ENCODE data around the gene POLR3B. TPM values are rescaled to one million over a fixed set of nuclear protein-coding genes. Genes with fewer than 3 reads are reported as not detected.
"Not testable (repeated sequence)": the region's sequence is repeated elsewhere in the genome, so short reads cannot be mapped to it uniquely, and the experiment has no call there.

The POLR3B gene
- total and polyA plus RNA-seq, 9 of the 15 experiments (the other 6 are each of a cell fraction or from before 2014, with no cell fraction given): 7.6 to 17.9 (median 14.4) TPM

DNA sequence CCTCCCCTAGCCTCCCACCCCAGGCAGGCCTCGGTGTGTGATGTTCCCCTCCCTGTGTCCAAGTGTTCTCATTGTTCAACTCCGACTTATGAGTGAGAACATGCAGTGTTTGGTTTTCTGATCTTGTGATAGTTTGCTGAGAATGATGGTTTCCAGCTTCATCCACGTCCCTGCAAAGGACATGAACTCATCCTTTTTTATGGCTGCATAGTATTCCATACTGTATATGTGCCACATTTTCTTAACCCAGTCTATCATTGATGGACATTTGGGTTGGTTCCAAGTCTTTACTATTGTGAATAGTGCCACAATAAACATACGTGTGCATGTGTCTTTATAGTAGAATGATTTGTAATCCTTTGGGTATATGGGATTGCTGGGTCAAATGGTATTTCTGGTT is 108.1 kb downstream of the POLR3B start:
- H2AFZ ChIP-seq (ENCODE audit: low read depth, low read length); H3K4me2 ChIP-seq (ENCODE audit: insufficient read depth, low read length); H3K27me3 ChIP-seq (ENCODE audit: control insufficient read depth in 2 of 2, insufficient read depth in 2 of 2, low read length in 2 of 2); H3K9me1 ChIP-seq (ENCODE audit: control insufficient read depth, insufficient read depth, low read length); H3K4me1 ChIP-seq (replicated peaks in 1 of 2; ENCODE audit: control insufficient read depth in 2 of 2, insufficient read depth in 2 of 2, low read length in 2 of 2); H3K4me3 ChIP-seq; in situ Hi-C loops (cut with MboI); BruUV-seq (replicated peaks); CTCF ChIA-PET (ENCODE audit: low intra/inter-chr PET ratio); FAIRE-seq; H4K20me1 ChIP-seq (replicated peaks; ENCODE audit: control insufficient read depth, insufficient read depth, low read length); intact Hi-C loops (cut with micrococcal nuclease); H3K27ac ChIP-seq (ENCODE audit: extremely low read depth, low read depth, low read length); DNase-seq (ENCODE audit: extremely low read depth in 1 of 4, low spot score in 3 of 4); H3K9ac ChIP-seq (ENCODE audit: insufficient read depth in 1 of 2, low read depth in 2 of 2, low read length in 2 of 2); H3K36me3 ChIP-seq (ENCODE audit: control insufficient read depth, insufficient read depth, low read length); H3K79me2 ChIP-seq (ENCODE audit: control insufficient read depth, insufficient read depth, low read length); POLR2A ChIA-PET; ATAC-seq; H3K9me3 ChIP-seq (replicated peaks; ENCODE audit: control insufficient read depth, insufficient read depth, low read depth, low read length): not testable (repeated sequence)
- WGBS (ENCODE audit: insufficient coverage, low coverage, missing lambda C conversion rate): 74% methylated on average over 4 of the region's 4 CpGs
- TF ChIP-seq ZNF146 (CRISPR knock-in tag; IDR thresholded peaks at IDR 0.05; ENCODE audit: unreplicated experiment): peak; percentile 67

GRCh38 chr12:106475662-106476061 is 118.1 kb downstream of the POLR3B start:
- ATAC-seq; H3K27me3 ChIP-seq (ENCODE audit: control insufficient read depth in 2 of 2, insufficient read depth in 2 of 2, low read length in 2 of 2); H3K9ac ChIP-seq (ENCODE audit: insufficient read depth in 1 of 2, low read depth in 2 of 2, low read length in 2 of 2); in situ Hi-C loops (cut with MboI); H3K36me3 ChIP-seq (ENCODE audit: control insufficient read depth, insufficient read depth, low read length); H4K20me1 ChIP-seq (replicated peaks; ENCODE audit: control insufficient read depth, insufficient read depth, low read length); H3K4me2 ChIP-seq (ENCODE audit: insufficient read depth, low read length); H3K9me1 ChIP-seq (ENCODE audit: control insufficient read depth, insufficient read depth, low read length); H3K4me1 ChIP-seq (replicated peaks in 1 of 2; ENCODE audit: control insufficient read depth in 2 of 2, insufficient read depth in 2 of 2, low read length in 2 of 2); BruUV-seq (replicated peaks); H3K79me2 ChIP-seq (ENCODE audit: control insufficient read depth, insufficient read depth, low read length); H2AFZ ChIP-seq (ENCODE audit: low read depth, low read length); H3K4me3 ChIP-seq; FAIRE-seq; POLR2A ChIA-PET; DNase-seq (ENCODE audit: extremely low read depth in 1 of 4, low spot score in 3 of 4); H3K27ac ChIP-seq (ENCODE audit: extremely low read depth, low read depth, low read length); CTCF ChIA-PET (ENCODE audit: low intra/inter-chr PET ratio); H3K9me3 ChIP-seq (replicated peaks; ENCODE audit: control insufficient read depth, insufficient read depth, low read depth, low read length); intact Hi-C loops (cut with micrococcal nuclease): not testable (repeated sequence)
- 0 out of 2 replicates have a peak, but pooled peaks have one; percentile 56 for TF ChIP-seq ZNF354B (CRISPR knock-in tag; IDR thresholded peaks at IDR 0.05)
- peak; percentile 84 for TF ChIP-seq ZNF507 (tag; conservative IDR thresholded peaks at IDR 0.05)
- 58% methylated on average over 2 of the region's 3 CpGs for WGBS (ENCODE audit: insufficient coverage, low coverage, missing lambda C conversion rate)

DNA sequence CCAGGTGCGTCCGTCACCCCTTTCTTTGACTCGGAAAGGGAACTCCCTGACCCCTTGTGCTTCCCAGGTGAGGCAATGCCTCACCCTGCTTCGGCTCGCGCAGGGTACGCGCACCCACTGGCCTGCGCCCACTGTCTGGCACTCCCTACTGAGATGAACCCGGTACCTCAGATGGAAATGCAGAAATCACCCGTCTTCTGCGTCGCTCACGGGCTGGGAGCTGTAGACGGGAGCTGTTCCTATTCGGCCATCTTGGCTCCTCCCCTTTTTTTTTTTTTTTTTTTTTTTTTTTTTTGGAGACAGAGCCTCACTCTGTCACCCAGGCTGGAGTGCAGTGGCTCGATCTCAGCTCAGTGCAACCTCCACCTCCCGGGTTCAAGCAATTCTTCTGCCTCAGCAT is 120.1 kb downstream of the POLR3B start:
- 85% methylated on average over 6 of the region's 18 CpGs for WGBS (ENCODE audit: insufficient coverage, low coverage, missing lambda C conversion rate)
- H4K20me1 ChIP-seq (replicated peaks; ENCODE audit: control insufficient read depth, insufficient read depth, low read length); H3K9me3 ChIP-seq (replicated peaks; ENCODE audit: control insufficient read depth, insufficient read depth, low read depth, low read length); ATAC-seq; CTCF ChIA-PET (ENCODE audit: low intra/inter-chr PET ratio); H3K4me2 ChIP-seq (ENCODE audit: insufficient read depth, low read length); in situ Hi-C loops (cut with MboI); BruUV-seq (replicated peaks); H3K4me1 ChIP-seq (replicated peaks in 1 of 2; ENCODE audit: control insufficient read depth in 2 of 2, insufficient read depth in 2 of 2, low read length in 2 of 2); FAIRE-seq; intact Hi-C loops (cut with micrococcal nuclease); H3K27ac ChIP-seq (ENCODE audit: extremely low read depth, low read depth, low read length); H3K9me1 ChIP-seq (ENCODE audit: control insufficient read depth, insufficient read depth, low read length); H3K4me3 ChIP-seq; H3K9ac ChIP-seq (ENCODE audit: insufficient read depth in 1 of 2, low read depth in 2 of 2, low read length in 2 of 2); H3K79me2 ChIP-seq (ENCODE audit: control insufficient read depth, insufficient read depth, low read length); DNase-seq (ENCODE audit: extremely low read depth in 1 of 4, low spot score in 3 of 4); H3K27me3 ChIP-seq (ENCODE audit: control insufficient read depth in 2 of 2, insufficient read depth in 2 of 2, low read length in 2 of 2); H3K36me3 ChIP-seq (ENCODE audit: control insufficient read depth, insufficient read depth, low read length); H2AFZ ChIP-seq (ENCODE audit: low read depth, low read length): not testable (repeated sequence)
- POLR2A ChIA-PET: interaction anchor here (1.1 kb wide), 1 partner anchor 14 kb away, joined by 5 read pairs; no protein-coding TSS in a partner anchor

Measured in K562 (cell line).